ENCODE measurements around the gene SCNN1G. TPM values are rescaled to one million over a fixed set of nuclear protein-coding genes. Genes with fewer than 3 reads are reported as not detected.

Gene SCNN1G
- total and polyA plus RNA-seq, 2 of the 4 experiments (the other 2 are of a cell fraction) = not detected

DNA sequence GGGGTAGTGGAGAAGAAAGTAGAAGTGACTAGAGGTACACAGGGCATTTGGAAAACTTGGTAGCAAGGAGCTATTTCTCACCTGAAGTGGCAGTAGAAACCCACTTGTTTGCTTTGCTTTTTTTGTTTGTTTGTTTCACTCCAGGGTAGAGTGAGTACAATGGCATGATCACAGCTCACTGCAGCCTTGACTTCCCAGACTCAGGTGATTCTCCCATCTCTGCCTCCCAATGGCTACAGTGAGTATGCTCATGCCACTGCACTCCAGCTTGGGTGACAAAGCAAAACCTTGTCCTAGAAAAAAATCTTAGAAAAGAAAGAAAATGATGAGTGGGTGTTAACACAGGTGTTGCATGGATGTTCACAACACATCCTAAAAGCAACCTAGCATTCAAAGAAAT is 40.4 kb downstream of the SCNN1G start:
- H4K91ac ChIP-seq (ENCODE audit: insufficient read depth, low read depth, low read length) = no peak overlapping the region
- H2AK9ac ChIP-seq (replicated peaks; ENCODE audit: low read depth, low read length, poor library complexity) = no peak overlapping the region
- H3K4me2 ChIP-seq (ENCODE audit: low read depth, low read length) = no peak overlapping the region
- no peak overlapping the region for H2BK20ac ChIP-seq (ENCODE audit: low read depth, low read length)
- H3K9me3 ChIP-seq (ENCODE audit: control insufficient read depth, insufficient read depth, low read length) = no peaks in the 10 kb centered on the region
- H3K4ac ChIP-seq (ENCODE audit: low read depth, low read length) = no peak overlapping the region
- H3K27ac ChIP-seq (ENCODE audit: insufficient read depth, low read length) = no peak overlapping the region
- intact Hi-C loops (cut with micrococcal nuclease) = no loop called here
- no peak overlapping the region for H2AFZ ChIP-seq (replicated peaks; ENCODE audit: low read length, poor library complexity)
- dilution Hi-C loops (cut with HindIII; ENCODE audit: low sequenced_read_pairs, unreplicated experiment) = no loop called here
- no peaks in the 10 kb centered on the region for H3K27me3 ChIP-seq (ENCODE audit: control insufficient read depth, insufficient read depth, low read length)
- no peak for ATAC-seq (ENCODE audit: low read depth)
- in situ Hi-C loops (cut with MboI; ENCODE audit: low sequenced_read_pairs) = no loop called here
- no peaks in the 10 kb centered on the region for H3K4me1 ChIP-seq (ENCODE audit: control insufficient read depth, insufficient read depth, low read length)
- no peak overlapping the region for H3K14ac ChIP-seq (replicated peaks; ENCODE audit: low read depth, low read length)
- POLR2A ChIA-PET (ENCODE audit: unreplicated experiment) = no interaction called here
- CTCF ChIA-PET = no interaction called here
- H3K56ac ChIP-seq (ENCODE audit: extremely low read depth, insufficient read depth, low read length) = no peak overlapping the region
- H3K36me3 ChIP-seq (ENCODE audit: control insufficient read depth, insufficient read depth, low read length) = no peaks in the 10 kb centered on the region
- H3K23ac ChIP-seq (ENCODE audit: low read depth, low read length) = no peak overlapping the region
- no peak for DNase-seq
- H4K8ac ChIP-seq (ENCODE audit: low read depth in 2 of 2, low read length in 2 of 2) = no peak overlapping the region
- H4K5ac ChIP-seq (ENCODE audit: low read depth, low read length) = no peak overlapping the region
- no peak overlapping the region for H3K18ac ChIP-seq (ENCODE audit: low read depth, low read length)
- H3K9ac ChIP-seq (ENCODE audit: low read depth, low read length) = no peak overlapping the region
- no peak overlapping the region for H2AK5ac ChIP-seq (ENCODE audit: low read depth, low read length)
- H3K4me3 ChIP-seq (ENCODE audit: insufficient read depth, low read depth, low read length) = no peak overlapping the region
- no TSS peak for BruUV-seq (replicated peaks)
- H2BK5ac ChIP-seq (ENCODE audit: low read depth, low read length, poor library complexity, severe bottlenecking) = no peak overlapping the region
- no peak overlapping the region for H2BK120ac ChIP-seq (ENCODE audit: low read depth, low read length)
- no peaks in the 10 kb centered on the region for H3K79me1 ChIP-seq (ENCODE audit: low read depth in 1 of 2, low read length in 2 of 2)
- no peak overlapping the region for H2BK15ac ChIP-seq (ENCODE audit: low read depth, low read length)
- H3K9me1 ChIP-seq (ENCODE audit: insufficient read depth, low read length) = no peaks in the 10 kb centered on the region
- H4K20me1 ChIP-seq (ENCODE audit: insufficient read depth, low read length) = no peaks in the 10 kb centered on the region
- no peak for TF ChIP-seq RFX5 (IDR thresholded peaks at IDR 0.05; ENCODE audit: low read depth, low read length)
- no peak for TF ChIP-seq MXI1 (IDR thresholded peaks at IDR 0.05; ENCODE audit: borderline replicate concordance, low read depth, low read length)
- no peak for TF ChIP-seq NFE2L2 (IDR thresholded peaks at IDR 0.05; ENCODE audit: low read depth, low read length)
- no peak for TF ChIP-seq MAFK (IDR thresholded peaks at IDR 0.05; ENCODE audit: low read depth, low read length)
- TF ChIP-seq BHLHE40 (IDR thresholded peaks at IDR 0.05; ENCODE audit: low read depth, low read length) = no peak
- TF ChIP-seq CEBPB (IDR thresholded peaks at IDR 0.05; ENCODE audit: low read depth, low read length) = no peak
- TF ChIP-seq RAD21 (IDR thresholded peaks at IDR 0.05; ENCODE audit: low read length) = no peak
- TF ChIP-seq, protein P1, sequence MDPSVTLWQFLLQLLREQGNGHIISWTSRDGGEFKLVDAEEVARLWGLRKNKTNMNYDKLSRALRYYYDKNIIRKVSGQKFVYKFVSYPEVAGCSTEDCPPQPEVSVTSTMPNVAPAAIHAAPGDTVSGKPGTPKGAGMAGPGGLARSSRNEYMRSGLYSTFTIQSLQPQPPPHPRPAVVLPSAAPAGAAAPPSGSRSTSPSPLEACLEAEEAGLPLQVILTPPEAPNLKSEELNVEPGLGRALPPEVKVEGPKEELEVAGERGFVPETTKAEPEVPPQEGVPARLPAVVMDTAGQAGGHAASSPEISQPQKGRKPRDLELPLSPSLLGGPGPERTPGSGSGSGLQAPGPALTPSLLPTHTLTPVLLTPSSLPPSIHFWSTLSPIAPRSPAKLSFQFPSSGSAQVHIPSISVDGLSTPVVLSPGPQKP (IDR thresholded peaks at IDR 0.05; ENCODE audit: borderline replicate concordance, low read depth, low read length) = no peak
- no peak for TF ChIP-seq CHD1 (IDR thresholded peaks at IDR 0.05; ENCODE audit: low read depth, low read length)
- no peak for TF ChIP-seq MAZ (IDR thresholded peaks at IDR 0.05; ENCODE audit: borderline replicate concordance, low read depth, low read length)
- TF ChIP-seq, protein P2, sequence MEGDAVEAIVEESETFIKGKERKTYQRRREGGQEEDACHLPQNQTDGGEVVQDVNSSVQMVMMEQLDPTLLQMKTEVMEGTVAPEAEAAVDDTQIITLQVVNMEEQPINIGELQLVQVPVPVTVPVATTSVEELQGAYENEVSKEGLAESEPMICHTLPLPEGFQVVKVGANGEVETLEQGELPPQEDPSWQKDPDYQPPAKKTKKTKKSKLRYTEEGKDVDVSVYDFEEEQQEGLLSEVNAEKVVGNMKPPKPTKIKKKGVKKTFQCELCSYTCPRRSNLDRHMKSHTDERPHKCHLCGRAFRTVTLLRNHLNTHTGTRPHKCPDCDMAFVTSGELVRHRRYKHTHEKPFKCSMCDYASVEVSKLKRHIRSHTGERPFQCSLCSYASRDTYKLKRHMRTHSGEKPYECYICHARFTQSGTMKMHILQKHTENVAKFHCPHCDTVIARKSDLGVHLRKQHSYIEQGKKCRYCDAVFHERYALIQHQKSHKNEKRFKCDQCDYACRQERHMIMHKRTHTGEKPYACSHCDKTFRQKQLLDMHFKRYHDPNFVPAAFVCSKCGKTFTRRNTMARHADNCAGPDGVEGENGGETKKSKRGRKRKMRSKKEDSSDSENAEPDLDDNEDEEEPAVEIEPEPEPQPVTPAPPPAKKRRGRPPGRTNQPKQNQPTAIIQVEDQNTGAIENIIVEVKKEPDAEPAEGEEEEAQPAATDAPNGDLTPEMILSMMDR (conservative IDR thresholded peaks at IDR 0.05; ENCODE audit: low read depth, low read length) = no peak
- no peak for TF ChIP-seq SMC3 (IDR thresholded peaks at IDR 0.05; ENCODE audit: low read depth, low read length)
- TF ChIP-seq POLR2A (IDR thresholded peaks at IDR 0.05; ENCODE audit: low read depth, low read length) = no peak
- TF ChIP-seq, protein P3, sequence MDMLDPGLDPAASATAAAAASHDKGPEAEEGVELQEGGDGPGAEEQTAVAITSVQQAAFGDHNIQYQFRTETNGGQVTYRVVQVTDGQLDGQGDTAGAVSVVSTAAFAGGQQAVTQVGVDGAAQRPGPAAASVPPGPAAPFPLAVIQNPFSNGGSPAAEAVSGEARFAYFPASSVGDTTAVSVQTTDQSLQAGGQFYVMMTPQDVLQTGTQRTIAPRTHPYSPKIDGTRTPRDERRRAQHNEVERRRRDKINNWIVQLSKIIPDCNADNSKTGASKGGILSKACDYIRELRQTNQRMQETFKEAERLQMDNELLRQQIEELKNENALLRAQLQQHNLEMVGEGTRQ (IDR thresholded peaks at IDR 0.05; ENCODE audit: low read depth, low read length) = no peak
- no peak for TF ChIP-seq FOS (IDR thresholded peaks at IDR 0.05; ENCODE audit: low read depth, low read length)
- TF ChIP-seq RCOR1 (IDR thresholded peaks at IDR 0.05; ENCODE audit: insufficient replicate concordance, low read length) = no peak

Measured in IMR-90 (cell line).